Dendritic cell treated with granulocyte-macrophage colony-stimulating factor and Interleukin-4, amounts not matched to agents 40 ng/mL and 50 ng/mL, for 4 days (primary cell): Measurements from ENCODE around the gene ATG2A.

Experiments used
- H3K27ac Mint-ChIP-seq: one replicate; pipeline ENCODE4 v1.8.0; 2022; ENCODE audit warnings: mild to moderate bottlenecking, mixed read lengths
- H3K27me3 Mint-ChIP-seq: one replicate; pipeline ENCODE4 v1.8.0; 2022; ENCODE audit warnings: mild to moderate bottlenecking, mixed read lengths
- H3K36me3 Mint-ChIP-seq: one replicate; pipeline ENCODE4 v1.8.0; 2022; ENCODE audit warnings: low read depth, mixed read lengths
- H3K4me1 Mint-ChIP-seq: one replicate; pipeline ENCODE4 v1.8.0; 2022; ENCODE audit warnings: low read depth, mixed read lengths
- H3K4me3 Mint-ChIP-seq: one replicate; pipeline ENCODE4 v1.8.0; 2022; ENCODE audit warnings: mild to moderate bottlenecking, moderate library complexity, mixed read lengths
- H3K9me3 Mint-ChIP-seq: one replicate; pipeline ENCODE4 v1.8.0; 2022; ENCODE audit warnings: mixed read lengths
- intact Hi-C: fragments of 100-400 bp; cut with micrococcal nuclease; formaldehyde crosslinking; loops from one replicate; pipeline ENCODE4 v1.15.0; 2022

The ATG2A gene

GRCh38 chr11:64880240-64881001, 36.6 kb downstream of the ATG2A start:
- peaks cover 81% of the 10 kb centered on the region for H3K4me1 Mint-ChIP-seq
- H3K27ac Mint-ChIP-seq = peak overlapping the region; percentile 55
- H3K36me3 Mint-ChIP-seq = peaks cover 17% of the 10 kb centered on the region
- H3K27me3 Mint-ChIP-seq = peaks cover 45% of the 10 kb centered on the region
- H3K4me3 Mint-ChIP-seq = no peak overlapping the region
- H3K9me3 Mint-ChIP-seq = no peaks in the 10 kb centered on the region
- intact Hi-C loops = no loop called here

GRCh38 chr11:64879244-64879900, 37.6 kb downstream of the ATG2A start:
- Mint-ChIP-seq H3K36me3 (peaks cover 26% of the 10 kb centered on the region), H3K27ac (peak overlapping the region; percentile 90), H3K27me3 (peaks cover 39% of the 10 kb centered on the region), H3K9me3 (no peaks in the 10 kb centered on the region), H3K4me3 (peak overlapping the region; percentile 75), H3K4me1 (peaks cover 81% of the 10 kb centered on the region)
- intact Hi-C loops = loop anchor here (1.0 to 2.0 kb wide), 2 partner anchors 19 to 38 kb away; partner anchors contain the start of gene ATG2A

GRCh38 chr11:64878494-64879243, 38.3 kb downstream of the ATG2A start, which contains the start of gene EHD1:
Gene EHD1, minus strand, starts transcription at chr11:64878621. Its CDS starts 157 bp downstream, at chr11:64878464.
- Mint-ChIP-seq H3K36me3 (peaks cover 33% of the 10 kb centered on the region), H3K4me3 (peak within 1 kb of the TSS; percentile 75), H3K27me3 (peaks cover 32% of the 10 kb centered on the region), H3K4me1 (peaks cover 78% of the 10 kb centered on the region), H3K9me3 (no peaks in the 10 kb centered on the region), H3K27ac (peak within 1 kb of the TSS; percentile 90)
- intact Hi-C loops = loop anchor here (1.0 to 2.0 kb wide), 2 partner anchors 18 to 39 kb away; partner anchors contain the start of gene ATG2A

GRCh38 chr11:64878223-64878493, 38.9 kb downstream of the ATG2A start:
- intact Hi-C loops = loop anchor here (2.0 kb wide), 1 partner anchor 17 kb away; no protein-coding TSS in a partner anchor
- Mint-ChIP-seq H3K4me3 (peak overlapping the region; percentile 75), H3K36me3 (peaks cover 38% of the 10 kb centered on the region)

GRCh38 chr11:64877390-64878222, 39.4 kb downstream of the ATG2A start:
- Mint-ChIP-seq H3K9me3 (no peaks in the 10 kb centered on the region), H3K36me3 (peaks cover 44% of the 10 kb centered on the region), H3K27me3 (peaks cover 22% of the 10 kb centered on the region), H3K4me3 (peak overlapping the region; percentile 75), H3K27ac (peak overlapping the region; percentile 90), H3K4me1 (peaks cover 83% of the 10 kb centered on the region)
- intact Hi-C loops = loop anchor here (2.0 kb wide), 1 partner anchor 17 kb away; no protein-coding TSS in a partner anchor

More at GRCh38 chr11:64878223-64878493, 38.9 kb downstream of the ATG2A start:
- Mint-ChIP-seq H3K27me3 (peaks cover 27% of the 10 kb centered on the region), H3K4me1 (peaks cover 78% of the 10 kb centered on the region), H3K9me3 (no peaks in the 10 kb centered on the region), H3K27ac (peak overlapping the region; percentile 90)

- Mint-ChIP-seq H3K4me1 (peaks cover 86% of the 10 kb centered on the region), H3K36me3 (peaks cover 50% of the 10 kb centered on the region), H3K27ac (peak overlapping the region; percentile 90), H3K27me3 (peaks cover 15% of the 10 kb centered on the region), H3K4me3 (peak overlapping the region; percentile 75), H3K9me3 (no peaks in the 10 kb centered on the region)
- intact Hi-C loops = no loop called here
Observed at GRCh38 chr11:64876835-64877341, 40.1 kb downstream of the ATG2A start.

- Mint-ChIP-seq H3K4me3 (peak overlapping the region; percentile 75), H3K4me1 (peaks cover 88% of the 10 kb centered on the region), H3K36me3 (peaks cover 56% of the 10 kb centered on the region), H3K9me3 (no peaks in the 10 kb centered on the region), H3K27ac (no peak overlapping the region), H3K27me3 (peaks cover 10% of the 10 kb centered on the region)
- intact Hi-C loops = no loop called here
Observed at GRCh38 chr11:64876229-64876750, 40.7 kb downstream of the ATG2A start.

GRCh38 chr11:64875369-64876228, 41.4 kb downstream of the ATG2A start:
- intact Hi-C loops = no loop called here
- peak overlapping the region; percentile 75 for H3K4me3 Mint-ChIP-seq
- H3K27me3 Mint-ChIP-seq = peaks cover 6% of the 10 kb centered on the region
- peaks cover 63% of the 10 kb centered on the region for H3K36me3 Mint-ChIP-seq
- H3K4me1 Mint-ChIP-seq = peaks cover 88% of the 10 kb centered on the region
- no peaks in the 10 kb centered on the region for H3K9me3 Mint-ChIP-seq
- H3K27ac Mint-ChIP-seq = no peak overlapping the region

GRCh38 chr11:64874308-64875240, 42.4 kb downstream of the ATG2A start:
- Mint-ChIP-seq H3K9me3 (no peaks in the 10 kb centered on the region), H3K4me3 (no peak overlapping the region), H3K4me1 (peaks cover 88% of the 10 kb centered on the region), H3K27me3 (peaks cover 2% of the 10 kb centered on the region), H3K36me3 (peaks cover 63% of the 10 kb centered on the region), H3K27ac (peak overlapping the region; percentile 15)
- intact Hi-C loops = no loop called here

GRCh38 chr11:64872790-64873488, 44.1 kb downstream of the ATG2A start:
- H3K27ac Mint-ChIP-seq = no peak overlapping the region
- H3K27me3 Mint-ChIP-seq = peaks cover 6% of the 10 kb centered on the region
- peaks cover 91% of the 10 kb centered on the region for H3K4me1 Mint-ChIP-seq
- peaks cover 71% of the 10 kb centered on the region for H3K36me3 Mint-ChIP-seq
- intact Hi-C loops = no loop called here
- no peaks in the 10 kb centered on the region for H3K9me3 Mint-ChIP-seq
- no peak overlapping the region for H3K4me3 Mint-ChIP-seq

GRCh38 chr11:64871492-64871891, 45.5 kb downstream of the ATG2A start:
- Mint-ChIP-seq H3K4me1 (peaks cover 86% of the 10 kb centered on the region), H3K9me3 (no peaks in the 10 kb centered on the region), H3K36me3 (peaks cover 69% of the 10 kb centered on the region), H3K27me3 (peaks cover 6% of the 10 kb centered on the region), H3K4me3 (peak overlapping the region; percentile 13), H3K27ac (peak overlapping the region; percentile 45)
- intact Hi-C loops = no loop called here
